K562 (cell line): ENCODE results near the gene FCGR2B. TPM values are rescaled to one million over a fixed set of nuclear protein-coding genes. Genes with fewer than 3 reads are reported as not detected.

ENCODE experiments used
- BDP1 ChIP-seq: IDR thresholded peaks from 3 replicates; pipeline ENCODE4 v1.6.1; 2011; ENCODE audit not compliant: insufficient read length, insufficient read depth
- CBFA2T2 ChIP-seq: fragments of 450-650 bp; conservative IDR thresholded peaks from 2 replicates; pipeline ENCODE4 v1.6.1; 2017; ENCODE audit warnings: mild to moderate bottlenecking
- CREB3L1 ChIP-seq: fragments of 450-650 bp; IDR thresholded peaks from 2 replicates; pipeline ENCODE4 v1.6.1; 2014; ENCODE audit warnings: low read depth, mild to moderate bottlenecking, moderate library complexity, borderline replicate concordance
- EGR1 ChIP-seq: fragments of 450-650 bp; conservative IDR thresholded peaks from 2 replicates; pipeline ENCODE4 v1.6.1; 2017; ENCODE audit warnings: mild to moderate bottlenecking
- HMGXB4 ChIP-seq: sonication (generic); formaldehyde crosslinking; IDR thresholded peaks from 2 replicates; pipeline ENCODE4 v1.8.1; 2023; ENCODE audit warnings: mild to moderate bottlenecking, missing genetic modification reagents
- KDM1A ChIP-seq, 2 experiments: fragments of 450-650 bp; IDR thresholded peaks; 2 replicates each; pipeline ENCODE4 v1.6.1; 2016; ENCODE audit warnings: mild to moderate bottlenecking in 2 of 2
- MEF2A ChIP-seq: IDR thresholded peaks from 2 replicates; pipeline ENCODE4 v1.6.1; 2011; ENCODE audit warnings: low read depth, mild to moderate bottlenecking, low read length, moderate library complexity; ENCODE audit not compliant: control insufficient read depth
- MEIS2 ChIP-seq: fragments of 450-650 bp; IDR thresholded peaks from 2 replicates; pipeline ENCODE4 v1.6.1; 2014; ENCODE audit warnings: mild to moderate bottlenecking; ENCODE audit not compliant: partially characterized antibody
- RBBP5 ChIP-seq: fragments of 200-600 bp; sonication (generic); IDR thresholded peaks from 2 replicates; pipeline ENCODE4 v1.6.1; 2012; ENCODE audit warnings: borderline replicate concordance, mild to moderate bottlenecking, low read length, control low read depth, inconsistent platforms; ENCODE audit not compliant: insufficient read depth, poor library complexity, severe bottlenecking
- SOX6 ChIP-seq: fragments of 450-650 bp; IDR thresholded peaks from 2 replicates; pipeline ENCODE4 v1.6.1; 2014; ENCODE audit warnings: mild to moderate bottlenecking
- TEAD4 ChIP-seq, 2 experiments: sonication (generic) in 1 of 2; formaldehyde crosslinking in 1 of 2; IDR thresholded peaks; 2 replicates each; pipeline versions ENCODE4 v1.6.1 to v1.8.0; 2012 to 2022; ENCODE audit warnings: borderline replicate concordance in 1 of 2, inconsistent platforms in 1 of 2, low read length in 1 of 2, mild to moderate bottlenecking in 1 of 2, missing genetic modification reagents in 1 of 2
- ZNF41 ChIP-seq: fragments of 250-450 bp; sonication (Bioruptor Pico); conservative IDR thresholded peaks from 2 replicates; pipeline ENCODE4 v1.4.0; 2020; ENCODE audit warnings: mild to moderate bottlenecking
- ZNF592 ChIP-seq: fragments of 450-650 bp; IDR thresholded peaks from 2 replicates; pipeline ENCODE4 v1.6.1; 2017; ENCODE audit warnings: antibody characterized with exemption, mild to moderate bottlenecking
- ZNF609 ChIP-seq: sonication (generic); formaldehyde crosslinking; IDR thresholded peaks from 2 replicates; pipeline ENCODE4 v1.8.1; 2023; ENCODE audit warnings: missing genetic modification reagents, mild to moderate bottlenecking, borderline replicate concordance
- ZNF778 ChIP-seq: fragments of 450-650 bp; formaldehyde crosslinking; IDR thresholded peaks from 2 replicates; pipeline ENCODE4 v1.4.0; 2020; ENCODE audit warnings: mild to moderate bottlenecking, moderate library complexity
- polyA plus RNA-seq, 8 experiments: library from polyadenylated mRNA; depleted of rRNA in 4 of 8; stranded (reverse) in 5 of 8; unstranded in 3 of 8; fragments of >200 nt; fragmentation: Nextera tagmentation in 2 of 8; fragmentation: Illumina TruSeq in 1 of 8; extraction: Ambion mirVana in 2 of 8; extraction: Trizol in 1 of 8; gene quantifications; 2 replicates each; pipeline versions ENCODE4 v1.2.1 to v1.2.3, GENCODE V29; 2011 to 2014; ENCODE audit warnings: inconsistent platforms in 1 of 8, missing spikeins in 1 of 8
- total RNA-seq, 7 experiments: library from RNA; depleted of rRNA in 6 of 7; stranded (reverse); fragments of >200 nt in 6 of 7; fragmentation: Illumina TruSeq in 2 of 7; extraction: Trizol in 2 of 7; gene quantifications; 2 replicates each; pipeline versions ENCODE4 v1.2.1 to v1.2.3, GENCODE V29; 2011 to 2021; ENCODE audit warnings: low replicate concordance in 1 of 7

Gene FCGR2B
- total and polyA plus RNA-seq, 9 of the 15 experiments (the other 6 are each of a cell fraction or from before 2014, with no cell fraction given), result 1.7 to 8.9 (median 3.9) TPM

GRCh38 chr1:161725908-161726472 is 63.0 kb downstream of the FCGR2B start (continued):
- TF ChIP-seq ZNF609 (CRISPR knock-in tag), result no peak
- TF ChIP-seq SOX6, result no peak
- TF ChIP-seq TEAD4 (IDR thresholded peaks at IDR 0.05; ENCODE audit: low read length), result peak; percentile 43; the same call in 1 of the 2 replicates
- no peak for TF ChIP-seq TEAD4 (CRISPR knock-in tag; IDR thresholded peaks at IDR 0.05; ENCODE audit: borderline replicate concordance)
- TF ChIP-seq ZNF592, result peak; percentile 65
- no peak for TF ChIP-seq ZNF41
- 0 out of 2 replicates have a peak, but pooled peaks have one; percentile 37 for TF ChIP-seq HMGXB4 (CRISPR knock-in tag)
- no peak for TF ChIP-seq EGR1
- no peak for TF ChIP-seq KDM1A (IDR thresholded peaks at IDR 0.05)
- no peak for TF ChIP-seq MEF2A
- peak; percentile 50 for TF ChIP-seq RBBP5
- TF ChIP-seq BDP1, result no peak
- no peak for TF ChIP-seq MEIS2
- TF ChIP-seq CBFA2T2, result no peak
- no peak for TF ChIP-seq ZNF778 (CRISPR knock-in tag)
- TF ChIP-seq CREB3L1, result no peak
